SU-DHL-6 (cell line): Measurements from ENCODE around the gene CFAP54.

ENCODE experiments used
- H2AFZ ChIP-seq: fragments of 200-600 bp; sonication (generic); 2 replicates; pipeline ENCODE4 v1.6.1; 2014; ENCODE audit warnings: low read depth, mild to moderate bottlenecking, moderate library complexity, mixed read lengths, antibody characterized with exemption, low read length; ENCODE audit not compliant: severe bottlenecking
- H3F3A ChIP-seq: fragments of 200-600 bp; shearing (Covaris generic); 2 replicates; pipeline ENCODE4 v1.6.0; 2016; ENCODE audit warnings: antibody characterized with exemption, mild to moderate bottlenecking; ENCODE audit not compliant: insufficient read depth
- H3K27ac ChIP-seq: fragments of 200-600 bp; sonication (generic); 2 replicates; pipeline ENCODE4 v1.5.1; 2016; ENCODE audit warnings: low read depth, mild to moderate bottlenecking, low read length, moderate library complexity, mixed read lengths
- H3K27me3 ChIP-seq: fragments of 200-600 bp; sonication (generic), shearing (Covaris generic); 2 replicates; pipeline ENCODE4 v1.6.0; 2014; ENCODE audit warnings: mild to moderate bottlenecking, low read length
- H3K36me3 ChIP-seq: fragments of 200-600 bp; sonication (generic); 2 replicates; pipeline ENCODE4 v1.6.1; 2014; ENCODE audit warnings: mild to moderate bottlenecking, low read length, mixed read lengths
- H3K4me2 ChIP-seq: fragments of 300-600, 200-600 bp; shearing (Covaris generic), sonication (generic); 2 replicates; pipeline ENCODE4 v1.6.0; 2014; ENCODE audit warnings: low read length, low read depth, mild to moderate bottlenecking; ENCODE audit not compliant: poor library complexity, severe bottlenecking
- H3K4me3 ChIP-seq: fragments of 200-600 bp; sonication (generic); 2 replicates; pipeline ENCODE4 v1.5.1; 2014; ENCODE audit warnings: antibody characterized with exemption, low read length, mild to moderate bottlenecking, mixed read lengths; ENCODE audit not compliant: insufficient read depth, poor library complexity, severe bottlenecking
- H3K79me2 ChIP-seq: fragments of 200-600 bp; sonication (generic); 2 replicates; pipeline ENCODE4 v1.6.1; 2014; ENCODE audit warnings: mild to moderate bottlenecking, low read length, moderate library complexity; ENCODE audit not compliant: insufficient read depth
- H3K9ac ChIP-seq: fragments of 200-600 bp; sonication (generic); 2 replicates; pipeline ENCODE4 v1.7.0; 2014; ENCODE audit warnings: mild to moderate bottlenecking, low read length
- H3K9me2 ChIP-seq: fragments of 200-600 bp; sonication (generic); replicated peaks from 2 replicates; pipeline ENCODE4 v1.6.1; 2014; ENCODE audit warnings: low read length; ENCODE audit not compliant: insufficient read depth
- H3K9me3 ChIP-seq: fragments of 200-600 bp; sonication (generic); 2 replicates; pipeline ENCODE4 v1.6.1; 2014; ENCODE audit warnings: low read length, mixed read lengths; ENCODE audit not compliant: insufficient read depth
- H4K20me1 ChIP-seq: fragments of 200-600 bp; sonication (generic); 2 replicates; pipeline ENCODE4 v1.6.1; 2014; ENCODE audit warnings: low read depth, mild to moderate bottlenecking, antibody characterized with exemption, low read length, moderate library complexity, mixed read lengths
- EZH2phosphoT487 ChIP-seq: fragments of 200-600 bp; sonication (generic), shearing (Covaris generic); conservative IDR thresholded peaks from 2 replicates; pipeline ENCODE4 v1.6.1; 2018; ENCODE audit warnings: mild to moderate bottlenecking, antibody characterized with exemption, low read length, moderate library complexity, mixed read lengths
- TF ChIP-seq, protein P1 (sequence below): fragments of 200-600 bp; sonication (generic); IDR thresholded peaks from one replicate; pipeline ENCODE4 v1.5.1; 2017; ENCODE audit warnings: antibody characterized with exemption, mild to moderate bottlenecking, low read length, moderate library complexity; ENCODE audit not compliant: insufficient read depth, poor library complexity, severe bottlenecking

Gene CFAP54

DNA sequence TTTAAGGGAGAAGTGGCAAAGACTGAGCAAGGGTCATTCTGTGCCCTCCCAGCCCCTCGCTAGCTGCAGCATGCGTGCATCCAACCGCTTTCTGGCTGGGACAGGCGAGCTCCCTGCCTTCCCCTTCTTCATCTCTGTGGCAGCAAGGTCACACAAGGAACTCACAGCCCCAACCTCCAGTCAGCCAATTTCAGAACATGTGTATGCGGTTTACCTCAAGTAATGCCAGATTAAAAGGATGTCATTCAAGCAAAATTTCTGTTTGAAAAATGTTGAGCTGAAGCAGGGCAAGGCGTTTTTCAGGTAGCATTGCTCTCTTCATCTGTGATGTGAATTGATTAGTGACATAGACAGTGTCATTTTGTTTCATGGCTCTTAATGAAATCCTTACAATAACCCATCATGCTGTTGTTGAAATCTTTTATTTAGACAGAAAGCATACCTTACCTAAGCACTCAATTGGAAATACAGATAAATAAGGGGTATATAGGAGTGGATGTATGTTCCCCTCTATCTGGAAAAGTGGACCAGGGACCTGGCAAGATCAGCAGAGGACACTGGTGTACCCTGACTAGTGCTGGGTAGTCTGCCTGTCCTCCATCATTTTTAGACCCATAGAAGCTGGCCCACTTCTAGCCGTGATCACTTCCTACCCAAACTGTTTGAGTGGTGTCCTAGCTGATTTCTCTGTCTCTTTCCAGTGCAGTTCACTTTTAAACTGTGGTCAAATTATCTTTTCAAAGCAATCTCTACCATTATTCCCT is 334.9 kb downstream of the CFAP54 start:
- Histone ChIP-seq H3K79me2 (no peaks in the 10 kb centered on the region), H3K36me3 (no peaks in the 10 kb centered on the region), H4K20me1 (no peaks in the 10 kb centered on the region), H3K27me3 (no peaks in the 10 kb centered on the region), H3K4me2 (no peak overlapping the region), H3K4me3 (no peak overlapping the region), H2AFZ (no peak overlapping the region), H3F3A (no peaks in the 10 kb centered on the region), H3K9me3 (no peaks in the 10 kb centered on the region), H3K27ac (no peak overlapping the region), H3K9me2 (no peaks in the 10 kb centered on the region), H3K9ac (no peak overlapping the region)
- TF ChIP-seq EZH2phosphoT487, result no peak
- TF ChIP-seq, protein P1, sequence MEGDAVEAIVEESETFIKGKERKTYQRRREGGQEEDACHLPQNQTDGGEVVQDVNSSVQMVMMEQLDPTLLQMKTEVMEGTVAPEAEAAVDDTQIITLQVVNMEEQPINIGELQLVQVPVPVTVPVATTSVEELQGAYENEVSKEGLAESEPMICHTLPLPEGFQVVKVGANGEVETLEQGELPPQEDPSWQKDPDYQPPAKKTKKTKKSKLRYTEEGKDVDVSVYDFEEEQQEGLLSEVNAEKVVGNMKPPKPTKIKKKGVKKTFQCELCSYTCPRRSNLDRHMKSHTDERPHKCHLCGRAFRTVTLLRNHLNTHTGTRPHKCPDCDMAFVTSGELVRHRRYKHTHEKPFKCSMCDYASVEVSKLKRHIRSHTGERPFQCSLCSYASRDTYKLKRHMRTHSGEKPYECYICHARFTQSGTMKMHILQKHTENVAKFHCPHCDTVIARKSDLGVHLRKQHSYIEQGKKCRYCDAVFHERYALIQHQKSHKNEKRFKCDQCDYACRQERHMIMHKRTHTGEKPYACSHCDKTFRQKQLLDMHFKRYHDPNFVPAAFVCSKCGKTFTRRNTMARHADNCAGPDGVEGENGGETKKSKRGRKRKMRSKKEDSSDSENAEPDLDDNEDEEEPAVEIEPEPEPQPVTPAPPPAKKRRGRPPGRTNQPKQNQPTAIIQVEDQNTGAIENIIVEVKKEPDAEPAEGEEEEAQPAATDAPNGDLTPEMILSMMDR, result no peak

DNA sequence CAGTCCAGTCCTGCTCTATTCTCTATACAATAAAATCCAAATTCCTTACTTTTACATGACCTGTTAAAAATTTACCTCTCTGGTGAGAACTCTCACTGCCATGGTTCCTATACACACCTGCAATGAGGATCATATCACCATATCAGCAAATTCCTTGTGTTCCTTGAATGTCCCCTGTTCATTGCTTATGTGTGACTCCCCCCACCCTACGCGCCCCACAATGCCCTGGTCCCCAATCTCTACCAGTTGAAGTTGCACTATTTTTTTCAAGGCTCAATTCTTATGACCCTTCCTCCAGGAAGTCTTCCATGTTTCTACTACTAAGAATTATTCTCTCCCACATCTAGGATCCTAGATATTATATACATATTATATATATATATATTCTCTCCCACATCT is 335.5 kb downstream of the CFAP54 start:
- H3K4me2 ChIP-seq, result no peak overlapping the region
- no peaks in the 10 kb centered on the region for H3K9me3 ChIP-seq
- no peaks in the 10 kb centered on the region for H3K79me2 ChIP-seq
- TF ChIP-seq EZH2phosphoT487, result no peak
- TF ChIP-seq, protein P1, result no peak
- H3K9me2 ChIP-seq, result no peaks in the 10 kb centered on the region
- H2AFZ ChIP-seq, result no peak overlapping the region
- no peak overlapping the region for H3K9ac ChIP-seq
- no peaks in the 10 kb centered on the region for H3F3A ChIP-seq
- no peaks in the 10 kb centered on the region for H3K27me3 ChIP-seq
- no peak overlapping the region for H3K27ac ChIP-seq
- no peaks in the 10 kb centered on the region for H3K36me3 ChIP-seq
- no peaks in the 10 kb centered on the region for H4K20me1 ChIP-seq
- H3K4me3 ChIP-seq, result no peak overlapping the region

DNA sequence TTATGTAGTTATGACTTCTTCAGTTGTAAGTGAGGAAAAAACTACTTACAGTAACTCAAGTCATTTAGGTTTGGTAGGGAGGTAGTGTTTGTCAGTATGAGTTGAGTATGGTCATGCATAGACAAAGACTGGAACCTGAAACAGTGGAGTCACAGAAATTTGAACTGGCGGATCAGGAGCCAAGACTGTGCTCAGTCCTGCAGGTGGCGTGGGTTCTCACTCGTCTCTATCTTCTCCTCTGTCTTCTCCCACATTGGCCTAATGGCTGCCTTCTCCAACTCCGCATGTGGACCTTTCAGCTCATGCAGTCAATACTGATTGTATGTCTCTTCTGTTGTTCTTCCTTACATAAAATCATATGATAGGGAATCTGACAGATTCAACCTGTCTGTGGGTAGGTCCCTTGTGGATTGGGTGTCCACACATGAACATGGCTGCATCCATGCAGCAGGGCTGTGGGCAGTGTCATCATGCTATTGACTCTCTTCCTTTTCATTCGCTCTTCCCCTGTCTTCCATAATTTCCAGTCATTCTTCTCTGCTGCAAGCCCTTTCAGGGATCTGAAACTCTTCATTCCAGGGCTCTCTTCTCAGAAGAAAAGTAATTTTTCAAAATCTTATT is 338.9 kb downstream of the CFAP54 start:
- H3K4me2 ChIP-seq, result no peak overlapping the region
- no peak overlapping the region for H2AFZ ChIP-seq
- H3K27ac ChIP-seq, result no peak overlapping the region
- no peak overlapping the region for H3K4me3 ChIP-seq
- H3K36me3 ChIP-seq, result no peaks in the 10 kb centered on the region
- no peaks in the 10 kb centered on the region for H3K27me3 ChIP-seq
- no peaks in the 10 kb centered on the region for H3F3A ChIP-seq
- no peak for TF ChIP-seq EZH2phosphoT487
- TF ChIP-seq, protein P1, result no peak
- no peaks in the 10 kb centered on the region for H3K79me2 ChIP-seq
- H3K9ac ChIP-seq, result no peak overlapping the region
- no peaks in the 10 kb centered on the region for H4K20me1 ChIP-seq
- no peaks in the 10 kb centered on the region for H3K9me2 ChIP-seq
- H3K9me3 ChIP-seq, result no peaks in the 10 kb centered on the region
